ENCODE results near the gene ALCAM.

- TF ChIP-seq POLR2AphosphoS5 (IDR thresholded peaks at IDR 0.05; ENCODE audit: low read depth): no peak
- TF ChIP-seq, protein P1, sequence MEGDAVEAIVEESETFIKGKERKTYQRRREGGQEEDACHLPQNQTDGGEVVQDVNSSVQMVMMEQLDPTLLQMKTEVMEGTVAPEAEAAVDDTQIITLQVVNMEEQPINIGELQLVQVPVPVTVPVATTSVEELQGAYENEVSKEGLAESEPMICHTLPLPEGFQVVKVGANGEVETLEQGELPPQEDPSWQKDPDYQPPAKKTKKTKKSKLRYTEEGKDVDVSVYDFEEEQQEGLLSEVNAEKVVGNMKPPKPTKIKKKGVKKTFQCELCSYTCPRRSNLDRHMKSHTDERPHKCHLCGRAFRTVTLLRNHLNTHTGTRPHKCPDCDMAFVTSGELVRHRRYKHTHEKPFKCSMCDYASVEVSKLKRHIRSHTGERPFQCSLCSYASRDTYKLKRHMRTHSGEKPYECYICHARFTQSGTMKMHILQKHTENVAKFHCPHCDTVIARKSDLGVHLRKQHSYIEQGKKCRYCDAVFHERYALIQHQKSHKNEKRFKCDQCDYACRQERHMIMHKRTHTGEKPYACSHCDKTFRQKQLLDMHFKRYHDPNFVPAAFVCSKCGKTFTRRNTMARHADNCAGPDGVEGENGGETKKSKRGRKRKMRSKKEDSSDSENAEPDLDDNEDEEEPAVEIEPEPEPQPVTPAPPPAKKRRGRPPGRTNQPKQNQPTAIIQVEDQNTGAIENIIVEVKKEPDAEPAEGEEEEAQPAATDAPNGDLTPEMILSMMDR (IDR thresholded peaks at IDR 0.05; ENCODE audit: insufficient read depth, low read length): no peak
Measured at GRCh38 chr3:105415951-105416350, 49.2 kb downstream of the ALCAM start.
